Measurements from ENCODE around the gene NRARP. TPM values are rescaled to one million over a fixed set of nuclear protein-coding genes. Genes with fewer than 3 reads are reported as not detected.

NRARP gene
- total and polyA plus RNA-seq, 2 donors from 2014 or later, result 1.7 to 4.7 TPM

DNA sequence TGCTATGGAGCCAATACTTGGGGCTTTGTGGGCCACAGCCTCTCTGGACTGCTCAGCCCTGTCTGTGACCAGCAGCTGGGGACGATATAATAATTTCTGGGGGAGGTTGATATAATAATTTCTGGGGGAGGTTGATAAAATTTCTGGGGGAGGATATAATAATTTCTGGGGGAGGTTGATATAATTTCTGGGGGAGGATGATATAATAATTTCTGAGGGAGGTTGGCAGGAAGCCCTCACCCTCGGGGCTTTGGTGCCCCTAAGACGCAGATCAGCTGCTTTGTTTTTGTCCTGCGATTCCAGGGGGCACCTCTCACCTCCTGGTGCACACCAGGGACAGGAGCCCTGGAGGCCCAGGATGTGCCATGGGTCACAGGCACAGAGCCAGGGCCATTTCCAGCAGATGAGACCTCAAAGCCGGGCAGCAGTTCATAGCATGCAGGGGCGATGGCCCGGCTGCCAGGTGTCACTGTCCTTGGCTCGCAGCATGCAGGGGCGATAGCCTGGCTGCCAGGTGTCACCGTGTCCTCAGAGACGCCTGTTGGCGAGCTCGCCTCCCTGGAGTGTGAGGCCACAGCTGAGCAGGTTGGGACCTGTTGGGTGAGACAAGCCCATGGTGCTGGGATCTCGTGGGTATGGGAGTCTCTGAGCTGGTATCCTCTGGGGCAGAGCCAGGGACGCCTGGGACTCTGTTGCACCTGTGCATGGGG lies 28.3 kb downstream of the NRARP start:
- Histone ChIP-seq H3K4me3 (ENCODE audit: low read length in 3 of 3) (no peak overlapping the region), H3K36me3 (ENCODE audit: control insufficient read depth in 2 of 3, insufficient read depth in 3 of 3, low read length in 3 of 3) (peaks cover 0 to 1% (median 0%) of the 10 kb centered on the region in 3 donors), H3K4me1 (ENCODE audit: control insufficient read depth in 2 of 3, insufficient read depth in 2 of 3, low read depth in 1 of 3, low read length in 3 of 3) (peaks cover 0 to 37% (median 17%) of the 10 kb centered on the region in 3 donors), H3K9ac (ENCODE audit: low read length in 3 of 3) (no peak overlapping the region), H3K9me3 (ENCODE audit: control insufficient read depth in 2 of 3, insufficient read depth in 1 of 3, low read length in 3 of 3) (no peaks in the 10 kb centered on the region), H3K27ac (ENCODE audit: low read depth in 2 of 2, low read length in 2 of 2) (no peak overlapping the region), H3K27me3 (ENCODE audit: control insufficient read depth, insufficient read depth, low read length) (no peaks in the 10 kb centered on the region)
- FAIRE-seq (no peak), DNase-seq (peak in 1 of 5 donors; percentile 60)
- TF ChIP-seq, protein P1, sequence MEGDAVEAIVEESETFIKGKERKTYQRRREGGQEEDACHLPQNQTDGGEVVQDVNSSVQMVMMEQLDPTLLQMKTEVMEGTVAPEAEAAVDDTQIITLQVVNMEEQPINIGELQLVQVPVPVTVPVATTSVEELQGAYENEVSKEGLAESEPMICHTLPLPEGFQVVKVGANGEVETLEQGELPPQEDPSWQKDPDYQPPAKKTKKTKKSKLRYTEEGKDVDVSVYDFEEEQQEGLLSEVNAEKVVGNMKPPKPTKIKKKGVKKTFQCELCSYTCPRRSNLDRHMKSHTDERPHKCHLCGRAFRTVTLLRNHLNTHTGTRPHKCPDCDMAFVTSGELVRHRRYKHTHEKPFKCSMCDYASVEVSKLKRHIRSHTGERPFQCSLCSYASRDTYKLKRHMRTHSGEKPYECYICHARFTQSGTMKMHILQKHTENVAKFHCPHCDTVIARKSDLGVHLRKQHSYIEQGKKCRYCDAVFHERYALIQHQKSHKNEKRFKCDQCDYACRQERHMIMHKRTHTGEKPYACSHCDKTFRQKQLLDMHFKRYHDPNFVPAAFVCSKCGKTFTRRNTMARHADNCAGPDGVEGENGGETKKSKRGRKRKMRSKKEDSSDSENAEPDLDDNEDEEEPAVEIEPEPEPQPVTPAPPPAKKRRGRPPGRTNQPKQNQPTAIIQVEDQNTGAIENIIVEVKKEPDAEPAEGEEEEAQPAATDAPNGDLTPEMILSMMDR (IDR thresholded peaks at IDR 0.05; ENCODE audit: borderline replicate concordance, extremely low read depth, insufficient read depth), result no peak
- intact Hi-C loops (cut with DNase I), result no loop called here

DNA sequence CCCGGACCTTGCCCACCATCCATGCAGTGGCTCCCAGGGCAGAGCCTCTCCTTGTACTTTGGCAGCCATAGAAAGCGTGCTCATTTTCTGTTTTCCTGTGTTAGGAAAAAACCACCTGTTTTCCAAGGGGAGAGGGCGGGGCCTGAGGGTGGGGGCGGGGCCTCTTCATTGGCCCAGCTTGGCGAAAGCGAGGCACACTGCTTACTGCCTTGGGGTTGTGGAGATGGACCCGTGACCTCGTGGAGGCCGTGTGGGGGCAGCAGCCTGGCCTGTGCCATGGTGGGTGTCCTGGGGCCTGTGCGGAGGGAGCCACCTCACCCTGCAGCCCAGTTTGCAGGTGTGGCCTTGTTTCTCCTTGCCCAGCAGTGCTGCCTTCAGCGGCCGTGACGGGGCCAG lies 29.0 kb downstream of the NRARP start:
- H3K27me3 ChIP-seq (ENCODE audit: control insufficient read depth, insufficient read depth, low read length), result no peaks in the 10 kb centered on the region
- intact Hi-C loops (cut with DNase I), result no loop called here
- TF ChIP-seq, protein P1 (IDR thresholded peaks at IDR 0.05; ENCODE audit: borderline replicate concordance, extremely low read depth, insufficient read depth), result no peak
- H3K9ac ChIP-seq (ENCODE audit: low read length in 3 of 3), result no peak overlapping the region
- peaks cover 0 to 42% (median 20%) of the 10 kb centered on the region in 3 donors for H3K4me1 ChIP-seq (ENCODE audit: control insufficient read depth in 2 of 3, insufficient read depth in 2 of 3, low read depth in 1 of 3, low read length in 3 of 3)
- DNase-seq, result peak in 2 of 5 donors; percentile 45 to 60
- peaks cover 0 to 4% (median 0%) of the 10 kb centered on the region in 3 donors for H3K36me3 ChIP-seq (ENCODE audit: control insufficient read depth in 2 of 3, insufficient read depth in 3 of 3, low read length in 3 of 3)
- H3K9me3 ChIP-seq (ENCODE audit: control insufficient read depth in 2 of 3, insufficient read depth in 1 of 3, low read length in 3 of 3), result no peaks in the 10 kb centered on the region
- no peak overlapping the region for H3K27ac ChIP-seq (ENCODE audit: low read depth in 2 of 2, low read length in 2 of 2)
- FAIRE-seq, result no peak
- no peak overlapping the region for H3K4me3 ChIP-seq (ENCODE audit: low read length in 3 of 3)

DNA sequence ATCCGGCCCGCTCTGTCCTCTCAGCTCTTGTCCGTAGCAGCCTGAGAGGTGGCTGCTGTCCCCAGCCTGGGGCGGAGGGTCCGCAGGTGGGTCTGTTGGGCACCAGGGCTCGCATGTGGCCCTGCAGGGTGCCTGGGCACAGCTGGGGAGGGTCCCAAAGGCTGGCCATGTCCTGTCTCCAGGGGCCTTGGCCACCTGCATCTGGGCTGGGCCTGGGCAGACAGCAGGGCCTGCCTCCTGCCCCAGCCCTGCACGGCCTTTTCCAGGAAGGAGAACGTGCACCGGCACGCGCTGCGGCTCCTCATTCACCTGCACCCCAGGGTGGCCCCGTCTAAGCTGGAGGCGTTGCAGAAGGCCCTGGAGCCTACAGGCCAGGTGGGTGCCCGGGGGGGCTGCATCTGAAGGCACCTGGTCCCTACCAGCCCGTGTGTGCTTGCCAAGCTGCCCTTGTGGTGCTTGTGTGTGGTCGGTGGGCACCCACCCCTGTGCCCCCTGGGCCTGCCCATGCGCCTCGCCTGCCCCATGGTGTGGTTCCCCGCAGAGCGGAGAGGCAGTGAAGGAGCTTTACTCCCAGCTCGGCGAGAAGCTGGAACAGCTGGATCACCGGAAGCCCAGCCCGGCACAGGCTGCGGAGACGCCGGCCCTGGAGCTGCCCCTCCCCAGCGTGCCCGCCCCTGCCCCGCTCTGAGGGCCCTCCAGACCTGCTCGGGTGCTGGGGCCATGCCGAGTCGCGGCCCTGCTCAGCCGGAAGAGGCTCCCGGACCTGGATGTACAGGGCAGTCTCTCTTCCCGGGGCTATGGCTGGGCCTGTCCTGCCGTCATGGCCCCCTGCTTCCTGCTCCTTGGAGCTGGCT lies 29.6 kb downstream of the NRARP start:
- intact Hi-C loops (cut with DNase I), result no loop called here
- TF ChIP-seq, protein P1 (IDR thresholded peaks at IDR 0.05; ENCODE audit: borderline replicate concordance, extremely low read depth, insufficient read depth), result no peak
- H3K4me1 ChIP-seq (ENCODE audit: control insufficient read depth in 2 of 3, insufficient read depth in 2 of 3, low read depth in 1 of 3, low read length in 3 of 3), result peaks cover 0 to 40% (median 20%) of the 10 kb centered on the region in 3 donors
- H3K4me3 ChIP-seq (ENCODE audit: low read length in 3 of 3), result no peak overlapping the region
- H3K9ac ChIP-seq (ENCODE audit: low read length in 3 of 3), result no peak overlapping the region
- H3K27ac ChIP-seq (ENCODE audit: low read depth in 2 of 2, low read length in 2 of 2), result no peak overlapping the region
- H3K27me3 ChIP-seq (ENCODE audit: control insufficient read depth, insufficient read depth, low read length), result no peaks in the 10 kb centered on the region
- no peaks in the 10 kb centered on the region for H3K9me3 ChIP-seq (ENCODE audit: control insufficient read depth in 2 of 3, insufficient read depth in 1 of 3, low read length in 3 of 3)
- H3K36me3 ChIP-seq (ENCODE audit: control insufficient read depth in 2 of 3, insufficient read depth in 3 of 3, low read length in 3 of 3), result peaks cover 0 to 4% (median 0%) of the 10 kb centered on the region in 3 donors
- DNase-seq (peak in 2 of 5 donors; percentile 47 to 75), FAIRE-seq (no peak)

Measured in kidney (tissue), 14 donors.